Measurements from ENCODE around the gene C6orf58.

C6orf58 gene

GRCh38 chr6:127566651-127567050 lies 10.3 kb upstream of the C6orf58 start:
- H3K56ac ChIP-seq (ENCODE audit: low read length), result no peak overlapping the region
- H3K36me3 ChIP-seq (ENCODE audit: control insufficient read depth, insufficient read depth, low read length), result no peaks in the 10 kb centered on the region
- no peak overlapping the region for H3K4me3 ChIP-seq (ENCODE audit: low read length)
- H2BK15ac ChIP-seq (replicated peaks; ENCODE audit: low read depth), result no peak overlapping the region
- H4K5ac ChIP-seq (ENCODE audit: low read length), result no peak overlapping the region
- H3K79me1 ChIP-seq (ENCODE audit: low read length), result no peaks in the 10 kb centered on the region
- no peak for DNase-seq
- no peaks in the 10 kb centered on the region for H3K4me1 ChIP-seq (ENCODE audit: control insufficient read depth, low read depth, low read length)
- no peak overlapping the region for H3K27ac ChIP-seq (ENCODE audit: low read depth, low read length)
- H4K8ac ChIP-seq (ENCODE audit: low read depth, low read length), result no peak overlapping the region
- no peak overlapping the region for H2AK5ac ChIP-seq (ENCODE audit: low read length)
- no peak overlapping the region for H3K18ac ChIP-seq (ENCODE audit: low read length)
- H3K4me2 ChIP-seq (ENCODE audit: low read length), result no peak overlapping the region
- H3K23ac ChIP-seq (ENCODE audit: low read length), result no peak overlapping the region
- no peaks in the 10 kb centered on the region for H3K79me2 ChIP-seq (ENCODE audit: control insufficient read depth, insufficient read depth, low read length)
- H2BK120ac ChIP-seq (ENCODE audit: low read depth, low read length), result no peak overlapping the region
- H3K9ac ChIP-seq (ENCODE audit: low read length), result no peak overlapping the region
- H2BK5ac ChIP-seq (ENCODE audit: low read length), result no peak overlapping the region
- H3K27me3 ChIP-seq (ENCODE audit: insufficient read depth, low read length, poor library complexity), result no peaks in the 10 kb centered on the region
- H3K4ac ChIP-seq (ENCODE audit: low read depth, low read length), result no peak overlapping the region

- no peaks in the 10 kb centered on the region for H3K79me2 ChIP-seq (ENCODE audit: control insufficient read depth, insufficient read depth, low read length)
- H3K4ac ChIP-seq (ENCODE audit: low read depth, low read length), result no peak overlapping the region
- H2BK120ac ChIP-seq (ENCODE audit: low read depth, low read length), result no peak overlapping the region
- H3K27me3 ChIP-seq (ENCODE audit: insufficient read depth, low read length, poor library complexity), result no peaks in the 10 kb centered on the region
- H3K27ac ChIP-seq (ENCODE audit: low read depth, low read length), result no peak overlapping the region
- H4K8ac ChIP-seq (ENCODE audit: low read depth, low read length), result no peak overlapping the region
- no peaks in the 10 kb centered on the region for H3K79me1 ChIP-seq (ENCODE audit: low read length)
- no peak overlapping the region for H2BK15ac ChIP-seq (replicated peaks; ENCODE audit: low read depth)
- DNase-seq, result no peak
- H3K36me3 ChIP-seq (ENCODE audit: control insufficient read depth, insufficient read depth, low read length), result no peaks in the 10 kb centered on the region
- no peak overlapping the region for H3K23ac ChIP-seq (ENCODE audit: low read length)
- WGBS (ENCODE audit: extremely low coverage, insufficient coverage, low lambda C conversion rate), result no CpG with 5 or more reads among the region's 2 CpGs
- no peak overlapping the region for H3K4me2 ChIP-seq (ENCODE audit: low read length)
- no peaks in the 10 kb centered on the region for H3K4me1 ChIP-seq (ENCODE audit: control insufficient read depth, low read depth, low read length)
- no peak overlapping the region for H3K18ac ChIP-seq (ENCODE audit: low read length)
- H3K9ac ChIP-seq (ENCODE audit: low read length), result no peak overlapping the region
- H3K4me3 ChIP-seq (ENCODE audit: low read length), result no peak overlapping the region
- H3K56ac ChIP-seq (ENCODE audit: low read length), result no peak overlapping the region
- H2BK5ac ChIP-seq (ENCODE audit: low read length), result no peak overlapping the region
- H2AK5ac ChIP-seq (ENCODE audit: low read length), result no peak overlapping the region
- H4K5ac ChIP-seq (ENCODE audit: low read length), result no peak overlapping the region
Measured at GRCh38 chr6:127567476-127567875, 9.5 kb upstream of the C6orf58 start.

- Histone ChIP-seq H3K36me3 (ENCODE audit: control insufficient read depth, insufficient read depth, low read length) (no peaks in the 10 kb centered on the region), H2BK15ac (replicated peaks; ENCODE audit: low read depth) (no peak overlapping the region), H4K5ac (ENCODE audit: low read length) (no peak overlapping the region), H3K23ac (ENCODE audit: low read length) (no peak overlapping the region), H3K18ac (ENCODE audit: low read length) (no peak overlapping the region), H3K27me3 (ENCODE audit: insufficient read depth, low read length, poor library complexity) (no peaks in the 10 kb centered on the region), H3K4me3 (ENCODE audit: low read length) (no peak overlapping the region), H2AK5ac (ENCODE audit: low read length) (no peak overlapping the region), H3K4me2 (ENCODE audit: low read length) (no peak overlapping the region), H2BK120ac (ENCODE audit: low read depth, low read length) (no peak overlapping the region), H3K56ac (ENCODE audit: low read length) (no peak overlapping the region), H3K9ac (ENCODE audit: low read length) (no peak overlapping the region), H2BK5ac (ENCODE audit: low read length) (no peak overlapping the region), H3K27ac (ENCODE audit: low read depth, low read length) (no peak overlapping the region), H3K4ac (ENCODE audit: low read depth, low read length) (no peak overlapping the region), H3K79me2 (ENCODE audit: control insufficient read depth, insufficient read depth, low read length) (no peaks in the 10 kb centered on the region), H3K79me1 (ENCODE audit: low read length) (no peaks in the 10 kb centered on the region), H3K4me1 (ENCODE audit: control insufficient read depth, low read depth, low read length) (no peaks in the 10 kb centered on the region), H4K8ac (ENCODE audit: low read depth, low read length) (no peak overlapping the region)
- WGBS (ENCODE audit: extremely low coverage, insufficient coverage, low lambda C conversion rate), result no CpG with 5 or more reads among the region's 1 CpG
- DNase-seq, result no peak
Measured at GRCh38 chr6:127570739-127571389, 6.1 kb upstream of the C6orf58 start.

- no peak overlapping the region for H2AK5ac ChIP-seq (ENCODE audit: low read length)
- H3K79me1 ChIP-seq (ENCODE audit: low read length), result no peaks in the 10 kb centered on the region
- no peaks in the 10 kb centered on the region for H3K79me2 ChIP-seq (ENCODE audit: control insufficient read depth, insufficient read depth, low read length)
- H3K27ac ChIP-seq (ENCODE audit: low read depth, low read length), result no peak overlapping the region
- H2BK120ac ChIP-seq (ENCODE audit: low read depth, low read length), result no peak overlapping the region
- DNase-seq, result no peak
- H3K27me3 ChIP-seq (ENCODE audit: insufficient read depth, low read length, poor library complexity), result no peaks in the 10 kb centered on the region
- H3K4me2 ChIP-seq (ENCODE audit: low read length), result no peak overlapping the region
- no peak overlapping the region for H2BK5ac ChIP-seq (ENCODE audit: low read length)
- no peak overlapping the region for H3K9ac ChIP-seq (ENCODE audit: low read length)
- H4K8ac ChIP-seq (ENCODE audit: low read depth, low read length), result no peak overlapping the region
- no peak overlapping the region for H4K5ac ChIP-seq (ENCODE audit: low read length)
- no peak overlapping the region for H3K4me3 ChIP-seq (ENCODE audit: low read length)
- no peaks in the 10 kb centered on the region for H3K36me3 ChIP-seq (ENCODE audit: control insufficient read depth, insufficient read depth, low read length)
- H3K23ac ChIP-seq (ENCODE audit: low read length), result no peak overlapping the region
- no peak overlapping the region for H3K18ac ChIP-seq (ENCODE audit: low read length)
- no peaks in the 10 kb centered on the region for H3K4me1 ChIP-seq (ENCODE audit: control insufficient read depth, low read depth, low read length)
- no peak overlapping the region for H3K4ac ChIP-seq (ENCODE audit: low read depth, low read length)
- WGBS (ENCODE audit: extremely low coverage, insufficient coverage, low lambda C conversion rate), result no CpG with 5 or more reads among the region's 3 CpGs
- no peak overlapping the region for H3K56ac ChIP-seq (ENCODE audit: low read length)
- H2BK15ac ChIP-seq (replicated peaks; ENCODE audit: low read depth), result no peak overlapping the region
Measured at GRCh38 chr6:127578900-127579299, 1.9 kb downstream of the C6orf58 start.

GRCh38 chr6:127581576-127581975 lies 4.6 kb downstream of the C6orf58 start:
- Histone ChIP-seq H3K56ac (ENCODE audit: low read length) (no peak overlapping the region), H3K79me2 (ENCODE audit: control insufficient read depth, insufficient read depth, low read length) (no peaks in the 10 kb centered on the region), H3K27ac (ENCODE audit: low read depth, low read length) (no peak overlapping the region), H2BK15ac (replicated peaks; ENCODE audit: low read depth) (no peak overlapping the region), H3K4me2 (ENCODE audit: low read length) (no peak overlapping the region), H3K79me1 (ENCODE audit: low read length) (no peaks in the 10 kb centered on the region), H3K27me3 (ENCODE audit: insufficient read depth, low read length, poor library complexity) (no peaks in the 10 kb centered on the region), H3K23ac (ENCODE audit: low read length) (no peak overlapping the region), H2AK5ac (ENCODE audit: low read length) (no peak overlapping the region), H3K4me3 (ENCODE audit: low read length) (no peak overlapping the region), H2BK5ac (ENCODE audit: low read length) (no peak overlapping the region), H3K9ac (ENCODE audit: low read length) (no peak overlapping the region), H2BK120ac (ENCODE audit: low read depth, low read length) (no peak overlapping the region), H4K8ac (ENCODE audit: low read depth, low read length) (no peak overlapping the region), H3K4me1 (ENCODE audit: control insufficient read depth, low read depth, low read length) (no peaks in the 10 kb centered on the region), H3K4ac (ENCODE audit: low read depth, low read length) (no peak overlapping the region), H4K5ac (ENCODE audit: low read length) (no peak overlapping the region), H3K18ac (ENCODE audit: low read length) (no peak overlapping the region), H3K36me3 (ENCODE audit: control insufficient read depth, insufficient read depth, low read length) (no peaks in the 10 kb centered on the region)
- DNase-seq, result no peak

GRCh38 chr6:127582777-127583462 lies 5.9 kb downstream of the C6orf58 start:
- Histone ChIP-seq H3K4me1 (ENCODE audit: control insufficient read depth, low read depth, low read length) (no peaks in the 10 kb centered on the region), H2BK15ac (replicated peaks; ENCODE audit: low read depth) (no peak overlapping the region), H3K9ac (ENCODE audit: low read length) (no peak overlapping the region), H2BK120ac (ENCODE audit: low read depth, low read length) (no peak overlapping the region), H3K23ac (ENCODE audit: low read length) (no peak overlapping the region), H4K5ac (ENCODE audit: low read length) (no peak overlapping the region), H3K79me2 (ENCODE audit: control insufficient read depth, insufficient read depth, low read length) (no peaks in the 10 kb centered on the region), H3K79me1 (ENCODE audit: low read length) (no peaks in the 10 kb centered on the region), H4K8ac (ENCODE audit: low read depth, low read length) (no peak overlapping the region), H3K36me3 (ENCODE audit: control insufficient read depth, insufficient read depth, low read length) (no peaks in the 10 kb centered on the region), H2BK5ac (ENCODE audit: low read length) (no peak overlapping the region), H3K4me3 (ENCODE audit: low read length) (no peak overlapping the region), H3K4me2 (ENCODE audit: low read length) (no peak overlapping the region), H3K56ac (ENCODE audit: low read length) (no peak overlapping the region), H3K27ac (ENCODE audit: low read depth, low read length) (no peak overlapping the region), H3K4ac (ENCODE audit: low read depth, low read length) (no peak overlapping the region), H2AK5ac (ENCODE audit: low read length) (no peak overlapping the region), H3K27me3 (ENCODE audit: insufficient read depth, low read length, poor library complexity) (no peaks in the 10 kb centered on the region), H3K18ac (ENCODE audit: low read length) (no peak overlapping the region)
- WGBS (ENCODE audit: extremely low coverage, insufficient coverage, low lambda C conversion rate), result no CpG with 5 or more reads among the region's 4 CpGs
- DNase-seq, result no peak
